ENCODE data around the gene GPR34.

Gene GPR34

GRCh38 chrX:41655631-41656030 lies 33.1 kb upstream of the GPR34 start:
- no peaks in the 10 kb centered on the region for H3K36me3 ChIP-seq (ENCODE audit: control insufficient read depth, low read length)
- no peak overlapping the region for H3K27ac ChIP-seq (ENCODE audit: low read depth, low read length)

GRCh38 chrX:41661366-41662095 lies 27.2 kb upstream of the GPR34 start:
- H3K27me3 ChIP-seq (ENCODE audit: control insufficient read depth, low read length) = no peaks in the 10 kb centered on the region
- no peak overlapping the region for H3K4me2 ChIP-seq (ENCODE audit: low read length)
- H3K27ac ChIP-seq (ENCODE audit: low read depth, low read length) = no peak overlapping the region
- TF ChIP-seq EZH2phosphoT487 (IDR thresholded peaks at IDR 0.05; ENCODE audit: borderline replicate concordance, low read length) = no peak
- TF ChIP-seq, protein P1, sequence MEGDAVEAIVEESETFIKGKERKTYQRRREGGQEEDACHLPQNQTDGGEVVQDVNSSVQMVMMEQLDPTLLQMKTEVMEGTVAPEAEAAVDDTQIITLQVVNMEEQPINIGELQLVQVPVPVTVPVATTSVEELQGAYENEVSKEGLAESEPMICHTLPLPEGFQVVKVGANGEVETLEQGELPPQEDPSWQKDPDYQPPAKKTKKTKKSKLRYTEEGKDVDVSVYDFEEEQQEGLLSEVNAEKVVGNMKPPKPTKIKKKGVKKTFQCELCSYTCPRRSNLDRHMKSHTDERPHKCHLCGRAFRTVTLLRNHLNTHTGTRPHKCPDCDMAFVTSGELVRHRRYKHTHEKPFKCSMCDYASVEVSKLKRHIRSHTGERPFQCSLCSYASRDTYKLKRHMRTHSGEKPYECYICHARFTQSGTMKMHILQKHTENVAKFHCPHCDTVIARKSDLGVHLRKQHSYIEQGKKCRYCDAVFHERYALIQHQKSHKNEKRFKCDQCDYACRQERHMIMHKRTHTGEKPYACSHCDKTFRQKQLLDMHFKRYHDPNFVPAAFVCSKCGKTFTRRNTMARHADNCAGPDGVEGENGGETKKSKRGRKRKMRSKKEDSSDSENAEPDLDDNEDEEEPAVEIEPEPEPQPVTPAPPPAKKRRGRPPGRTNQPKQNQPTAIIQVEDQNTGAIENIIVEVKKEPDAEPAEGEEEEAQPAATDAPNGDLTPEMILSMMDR (IDR thresholded peaks at IDR 0.05; ENCODE audit: low read depth, low read length, poor library complexity, severe bottlenecking) = no peak
- H3K9me3 ChIP-seq (ENCODE audit: control insufficient read depth, insufficient read depth, low read length) = no peaks in the 10 kb centered on the region
- no peaks in the 10 kb centered on the region for H3K36me3 ChIP-seq (ENCODE audit: control insufficient read depth, low read length)
- no peaks in the 10 kb centered on the region for H3K79me2 ChIP-seq (ENCODE audit: control insufficient read depth, low read length)
- H3K4me3 ChIP-seq (ENCODE audit: low read length) = no peak overlapping the region
- H4K20me1 ChIP-seq (ENCODE audit: control insufficient read depth, insufficient read depth, low read depth, low read length) = no peaks in the 10 kb centered on the region
- no peaks in the 10 kb centered on the region for H3K9me2 ChIP-seq (replicated peaks; ENCODE audit: control insufficient read depth, low read length)
- H3F3A ChIP-seq (ENCODE audit: control insufficient read depth, insufficient read depth) = no peaks in the 10 kb centered on the region
- H3K4me1 ChIP-seq (ENCODE audit: control insufficient read depth, low read length) = no peaks in the 10 kb centered on the region

More at GRCh38 chrX:41655631-41656030, 33.1 kb upstream of the GPR34 start:
- Histone ChIP-seq H3K4me1 (ENCODE audit: control insufficient read depth, low read length) (peaks cover 11% of the 10 kb centered on the region), H3K9me3 (ENCODE audit: control insufficient read depth, insufficient read depth, low read length) (no peaks in the 10 kb centered on the region), H3K27me3 (ENCODE audit: control insufficient read depth, low read length) (no peaks in the 10 kb centered on the region), H3K4me2 (ENCODE audit: low read length) (no peak overlapping the region), H3K79me2 (ENCODE audit: control insufficient read depth, low read length) (no peaks in the 10 kb centered on the region), H3F3A (ENCODE audit: control insufficient read depth, insufficient read depth) (no peaks in the 10 kb centered on the region), H3K9me2 (replicated peaks; ENCODE audit: control insufficient read depth, low read length) (no peaks in the 10 kb centered on the region), H4K20me1 (ENCODE audit: control insufficient read depth, insufficient read depth, low read depth, low read length) (no peaks in the 10 kb centered on the region), H3K4me3 (ENCODE audit: low read length) (no peak overlapping the region)
- no peak for TF ChIP-seq EZH2phosphoT487 (IDR thresholded peaks at IDR 0.05; ENCODE audit: borderline replicate concordance, low read length)
- TF ChIP-seq, protein P1 (IDR thresholded peaks at IDR 0.05; ENCODE audit: low read depth, low read length, poor library complexity, severe bottlenecking) = no peak

GRCh38 chrX:41664375-41664901 lies 24.3 kb upstream of the GPR34 start:
- H3K9me2 ChIP-seq (replicated peaks; ENCODE audit: control insufficient read depth, low read length) = no peaks in the 10 kb centered on the region
- H3F3A ChIP-seq (ENCODE audit: control insufficient read depth, insufficient read depth) = no peaks in the 10 kb centered on the region
- TF ChIP-seq, protein P1 (IDR thresholded peaks at IDR 0.05; ENCODE audit: low read depth, low read length, poor library complexity, severe bottlenecking) = no peak
- no peak for TF ChIP-seq EZH2phosphoT487 (IDR thresholded peaks at IDR 0.05; ENCODE audit: borderline replicate concordance, low read length)
- H3K79me2 ChIP-seq (ENCODE audit: control insufficient read depth, low read length) = no peaks in the 10 kb centered on the region
- no peaks in the 10 kb centered on the region for H4K20me1 ChIP-seq (ENCODE audit: control insufficient read depth, insufficient read depth, low read depth, low read length)
- H3K4me2 ChIP-seq (ENCODE audit: low read length) = no peak overlapping the region
- no peaks in the 10 kb centered on the region for H3K9me3 ChIP-seq (ENCODE audit: control insufficient read depth, insufficient read depth, low read length)
- no peaks in the 10 kb centered on the region for H3K4me1 ChIP-seq (ENCODE audit: control insufficient read depth, low read length)
- H3K4me3 ChIP-seq (ENCODE audit: low read length) = no peak overlapping the region
- no peak overlapping the region for H3K27ac ChIP-seq (ENCODE audit: low read depth, low read length)
- H3K36me3 ChIP-seq (ENCODE audit: control insufficient read depth, low read length) = no peaks in the 10 kb centered on the region
- no peaks in the 10 kb centered on the region for H3K27me3 ChIP-seq (ENCODE audit: control insufficient read depth, low read length)
